DOHH2 (cell line): ENCODE data around the gene TPTE.
"Not testable (repeated sequence)": the region's sequence is repeated elsewhere in the genome, so short reads cannot be mapped to it uniquely, and the experiment has no call there.

Source experiments
- H3F3A ChIP-seq: fragments of 200-600 bp; sonication (generic), shearing (Covaris generic); 2 replicates; pipeline ENCODE4 v1.6.0; 2016; ENCODE audit warnings: antibody characterized with exemption, mild to moderate bottlenecking; ENCODE audit not compliant: control insufficient read depth, insufficient read depth
- H3K27ac ChIP-seq: fragments of 200-600 bp; sonication (generic); 2 replicates; pipeline ENCODE4 v1.5.1; 2014; ENCODE audit warnings: low read depth, mild to moderate bottlenecking, low read length, moderate library complexity
- H3K27me3 ChIP-seq: fragments of 200-600 bp; sonication (generic); 2 replicates; pipeline ENCODE4 v1.6.1; 2014; ENCODE audit warnings: mild to moderate bottlenecking, low read length, mixed read lengths; ENCODE audit not compliant: control insufficient read depth
- H3K36me3 ChIP-seq: fragments of 200-600 bp; sonication (generic); 2 replicates; pipeline ENCODE4 v1.6.1; 2014; ENCODE audit warnings: mild to moderate bottlenecking, low read length, moderate library complexity, mixed read lengths; ENCODE audit not compliant: control insufficient read depth
- H3K4me1 ChIP-seq: fragments of 200-600 bp; sonication (generic); 2 replicates; pipeline ENCODE4 v1.6.1; 2014; ENCODE audit warnings: mild to moderate bottlenecking, low read length, mixed read lengths; ENCODE audit not compliant: control insufficient read depth
- H3K4me2 ChIP-seq: fragments of 200-600 bp; sonication (generic); 2 replicates; pipeline ENCODE4 v1.6.0; 2014; ENCODE audit warnings: mild to moderate bottlenecking, low read length, moderate library complexity
- H3K4me3 ChIP-seq: fragments of 200-600 bp; sonication (generic); 2 replicates; pipeline ENCODE4 v1.5.1; 2014; ENCODE audit warnings: mild to moderate bottlenecking, low read length, mixed read lengths
- H3K79me2 ChIP-seq: fragments of 200-600 bp; sonication (generic); 2 replicates; pipeline ENCODE4 v1.6.1; 2014; ENCODE audit warnings: mild to moderate bottlenecking, low read length, mixed read lengths; ENCODE audit not compliant: control insufficient read depth
- H3K9me2 ChIP-seq: fragments of 200-600 bp; sonication (generic); replicated peaks from 2 replicates; pipeline ENCODE4 v1.6.1; 2014; ENCODE audit warnings: mild to moderate bottlenecking, low read length, mixed read lengths; ENCODE audit not compliant: control insufficient read depth
- H3K9me3 ChIP-seq: fragments of 200-600 bp; sonication (generic); 2 replicates; pipeline ENCODE4 v1.6.1; 2014; ENCODE audit warnings: antibody characterized with exemption, low read length, mixed read lengths; ENCODE audit not compliant: control insufficient read depth, insufficient read depth
- H4K20me1 ChIP-seq: fragments of 200-600 bp; sonication (generic); 2 replicates; pipeline ENCODE4 v1.6.0; 2014; ENCODE audit warnings: low read depth, mild to moderate bottlenecking, antibody characterized with exemption, low read length, moderate library complexity; ENCODE audit not compliant: control insufficient read depth, insufficient read depth
- CTCF ChIP-seq: fragments of 200-600 bp; sonication (generic); IDR thresholded peaks from one replicate; pipeline ENCODE4 v1.5.1; 2014; ENCODE audit warnings: antibody characterized with exemption, mild to moderate bottlenecking, low read depth, low read length; ENCODE audit not compliant: poor library complexity, severe bottlenecking
- EZH2phosphoT487 ChIP-seq: fragments of 200-600 bp; sonication (generic); IDR thresholded peaks from 2 replicates; pipeline ENCODE4 v1.6.1; 2017; ENCODE audit warnings: borderline replicate concordance, mild to moderate bottlenecking, antibody characterized with exemption, low read length, moderate library complexity, mixed read lengths

The TPTE gene

GRCh38 chr21:10511116-10511515, 10.3 kb upstream of the TPTE start:
- H3K4me3 ChIP-seq = no peak overlapping the region
- TF ChIP-seq EZH2phosphoT487 = no peak
- TF ChIP-seq CTCF = no peak
- no peaks in the 10 kb centered on the region for H3K27me3 ChIP-seq
- no peaks in the 10 kb centered on the region for H3K9me2 ChIP-seq
- H4K20me1 ChIP-seq = no peaks in the 10 kb centered on the region
- no peak overlapping the region for H3K4me2 ChIP-seq
- H3K4me1 ChIP-seq = no peaks in the 10 kb centered on the region
- peaks cover 13% of the 10 kb centered on the region; the same call in 1 of the 2 replicates for H3K9me3 ChIP-seq
- H3K79me2 ChIP-seq = no peaks in the 10 kb centered on the region
- no peaks in the 10 kb centered on the region for H3K36me3 ChIP-seq
- H3F3A ChIP-seq = no peaks in the 10 kb centered on the region
- H3K27ac ChIP-seq = no peak overlapping the region

GRCh38 chr21:10516889-10517288, 4.5 kb upstream of the TPTE start:
- H3K9me3 ChIP-seq = peaks cover 30% of the 10 kb centered on the region
- not testable (repeated sequence) for H3K4me3 ChIP-seq, H3K4me2 ChIP-seq, H3K27me3 ChIP-seq, H3K9me2 ChIP-seq, H4K20me1 ChIP-seq, H3K79me2 ChIP-seq, H3K27ac ChIP-seq, H3K4me1 ChIP-seq, H3K36me3 ChIP-seq, H3F3A ChIP-seq

GRCh38 chr21:10517904-10518303, 3.5 kb upstream of the TPTE start:
- H3K4me3 ChIP-seq, H3K79me2 ChIP-seq, H3K27ac ChIP-seq, H3K4me1 ChIP-seq, H3K27me3 ChIP-seq, H3K4me2 ChIP-seq, H3K9me2 ChIP-seq, H3F3A ChIP-seq, H3K36me3 ChIP-seq, H4K20me1 ChIP-seq: not testable (repeated sequence)
- H3K9me3 ChIP-seq = peaks cover 30% of the 10 kb centered on the region

GRCh38 chr21:10521835-10522500, 585 bp downstream of the TPTE start:
- H3K36me3 ChIP-seq, H3K79me2 ChIP-seq, H3K27me3 ChIP-seq, H3K27ac ChIP-seq, H3F3A ChIP-seq, H4K20me1 ChIP-seq, H3K9me2 ChIP-seq, H3K4me3 ChIP-seq, H3K4me1 ChIP-seq, H3K4me2 ChIP-seq: not testable (repeated sequence)
- peaks cover 29% of the 10 kb centered on the region for H3K9me3 ChIP-seq

GRCh38 chr21:10539956-10540355, 18.6 kb downstream of the TPTE start:
- Histone ChIP-seq H3K4me3 (no peak overlapping the region), H3K4me2 (no peak overlapping the region), H3K36me3 (no peaks in the 10 kb centered on the region), H4K20me1 (no peaks in the 10 kb centered on the region), H3K9me3 (peaks cover 28% of the 10 kb centered on the region; the same call in 1 of the 2 replicates), H3F3A (no peaks in the 10 kb centered on the region), H3K27ac (no peak overlapping the region), H3K79me2 (no peaks in the 10 kb centered on the region), H3K27me3 (no peaks in the 10 kb centered on the region), H3K4me1 (no peaks in the 10 kb centered on the region), H3K9me2 (no peaks in the 10 kb centered on the region)
- TF ChIP-seq EZH2phosphoT487 (no peak), CTCF (no peak)

GRCh38 chr21:10544376-10544775, 23.0 kb downstream of the TPTE start:
- not testable (repeated sequence) for H3K36me3 ChIP-seq, H3K4me1 ChIP-seq, H3F3A ChIP-seq, H3K4me3 ChIP-seq, H4K20me1 ChIP-seq, H3K79me2 ChIP-seq, H3K27me3 ChIP-seq, H3K4me2 ChIP-seq, H3K9me2 ChIP-seq, H3K27ac ChIP-seq
- H3K9me3 ChIP-seq = peaks cover 40% of the 10 kb centered on the region
